Activated T-helper 1 cell treated with anti-CD3 and anti-CD28 coated beads, Interleukin-2, amount 50 U/mL, for 16 hours (primary cell): ENCODE data around the gene CXXC4.

Source experiments
- DNase-seq, 2 donors: peaks; one replicate each; pipeline ENCODE4 v3.0.0-alpha.2; 2020; ENCODE audit warnings: low read depth in 1 of 2, low spot score in 1 of 2

CXXC4 gene

GRCh38 chr4:104490096-104490769, 4.5 kb downstream of the CXXC4 start:
- no peak for DNase-seq

GRCh38 chr4:104489731-104490095, 5.0 kb downstream of the CXXC4 start:
- no peak for DNase-seq

GRCh38 chr4:104488151-104488550, 6.5 kb downstream of the CXXC4 start:
- no peak for DNase-seq

- no peak for DNase-seq
These were observed 7.8 kb downstream of the CXXC4 start for GRCh38 chr4:104486716-104487504.

- no peak for DNase-seq
These were observed 19.0 kb downstream of the CXXC4 start for GRCh38 chr4:104475652-104476051.

GRCh38 chr4:104472766-104473165, 21.9 kb downstream of the CXXC4 start:
- DNase-seq = no peak

GRCh38 chr4:104470770-104471169, 23.9 kb downstream of the CXXC4 start:
- DNase-seq = no peak

- no peak for DNase-seq
These were observed 24.9 kb downstream of the CXXC4 start for GRCh38 chr4:104469794-104470193.

- DNase-seq = no peak
These were observed 29.1 kb downstream of the CXXC4 start for GRCh38 chr4:104465619-104466018.

GRCh38 chr4:104465201-104465600, 29.5 kb downstream of the CXXC4 start:
- DNase-seq = no peak

GRCh38 chr4:104462641-104463040, 32.1 kb downstream of the CXXC4 start:
- no peak for DNase-seq

GRCh38 chr4:104457308-104457981, 37.2 kb downstream of the CXXC4 start:
- no peak for DNase-seq

GRCh38 chr4:104451573-104451972, 43.1 kb downstream of the CXXC4 start:
- no peak for DNase-seq

GRCh38 chr4:104449537-104449936, 45.2 kb downstream of the CXXC4 start:
- no peak for DNase-seq

- no peak for DNase-seq
These were observed 47.4 kb downstream of the CXXC4 start for GRCh38 chr4:104447294-104447693.

- DNase-seq = no peak
These were observed 48.0 kb downstream of the CXXC4 start for GRCh38 chr4:104446431-104447278.

- DNase-seq = no peak
These were observed 50.0 kb downstream of the CXXC4 start for GRCh38 chr4:104444685-104445084.

GRCh38 chr4:104436542-104436941, 58.2 kb downstream of the CXXC4 start:
- DNase-seq = no peak

- no peak for DNase-seq
These were observed 65.4 kb downstream of the CXXC4 start for GRCh38 chr4:104429150-104429741.

- DNase-seq = no peak
These were observed 68.7 kb downstream of the CXXC4 start for GRCh38 chr4:104425948-104426347.

- no peak for DNase-seq
These were observed 69.7 kb downstream of the CXXC4 start for GRCh38 chr4:104424989-104425388.
